K562 (cell line): Measurements from ENCODE around the gene VPS4B. TPM values are rescaled to one million over a fixed set of nuclear protein-coding genes. Genes with fewer than 3 reads are reported as not detected.

Source experiments
- BACH1 ChIP-seq: fragments of 200-800 bp; sonication (Bioruptor generic); IDR thresholded peaks from 2 replicates; pipeline ENCODE4 v1.6.1; 2016; ENCODE audit warnings: missing genetic modification characterization, missing compliant biosample characterization
- EP400 ChIP-seq: fragments of 450-650 bp; IDR thresholded peaks from 2 replicates; pipeline ENCODE4 v1.6.1; 2017; ENCODE audit warnings: antibody characterized with exemption, mild to moderate bottlenecking, moderate library complexity
- NFIC ChIP-seq: fragments of 450-650 bp; IDR thresholded peaks from 2 replicates; pipeline ENCODE4 v1.6.1; 2017; ENCODE audit warnings: mild to moderate bottlenecking, inconsistent platforms
- NR0B1 ChIP-seq: fragments of 450-650 bp; IDR thresholded peaks from one replicate; pipeline ENCODE4 v1.6.1; 2018; ENCODE audit warnings: mild to moderate bottlenecking, moderate library complexity; ENCODE audit not compliant: partially characterized antibody
- SMARCC2 ChIP-seq: fragments of 450-650 bp; IDR thresholded peaks from 2 replicates; pipeline ENCODE4 v1.6.1; 2017; ENCODE audit warnings: antibody characterized with exemption, moderate library complexity, mild to moderate bottlenecking, low read depth
- SPI1 ChIP-seq: IDR thresholded peaks from 2 replicates; pipeline ENCODE4 v1.6.1; 2011; ENCODE audit warnings: low read depth, low read length, control low read depth, borderline replicate concordance
- THRAP3 ChIP-seq: fragments of 450-650 bp; IDR thresholded peaks from 2 replicates; pipeline ENCODE4 v1.6.1; 2016; ENCODE audit warnings: mild to moderate bottlenecking, inconsistent platforms, borderline replicate concordance
- ZNF318 ChIP-seq, 2 experiments: fragments of 450-650 bp; IDR thresholded peaks; 2 replicates each; pipeline ENCODE4 v1.6.1; 2016; ENCODE audit warnings: mild to moderate bottlenecking in 2 of 2, borderline replicate concordance in 1 of 2, low read depth in 1 of 2, moderate library complexity in 1 of 2
- ZNF407 ChIP-seq: fragments of 450-650 bp; IDR thresholded peaks from 2 replicates; pipeline ENCODE4 v1.6.1; 2016; ENCODE audit warnings: low read depth
- ZZZ3 ChIP-seq: fragments of 450-650 bp; IDR thresholded peaks from 2 replicates; pipeline ENCODE4 v1.6.1; 2016; ENCODE audit warnings: antibody characterized with exemption, mild to moderate bottlenecking, moderate library complexity
- polyA plus RNA-seq, 8 experiments: library from polyadenylated mRNA; depleted of rRNA in 4 of 8; stranded (reverse) in 5 of 8; unstranded in 3 of 8; fragments of >200 nt; fragmentation: Nextera tagmentation in 2 of 8; fragmentation: Illumina TruSeq in 1 of 8; extraction: Ambion mirVana in 2 of 8; extraction: Trizol in 1 of 8; gene quantifications; 2 replicates each; pipeline versions ENCODE4 v1.2.1 to v1.2.3, GENCODE V29; 2011 to 2014; ENCODE audit warnings: inconsistent platforms in 1 of 8, missing spikeins in 1 of 8
- total RNA-seq, 7 experiments: library from RNA; depleted of rRNA in 6 of 7; stranded (reverse); fragments of >200 nt in 6 of 7; fragmentation: Illumina TruSeq in 2 of 7; extraction: Trizol in 2 of 7; gene quantifications; 2 replicates each; pipeline versions ENCODE4 v1.2.1 to v1.2.3, GENCODE V29; 2011 to 2021; ENCODE audit warnings: low replicate concordance in 1 of 7

Gene VPS4B
- total and polyA plus RNA-seq, 9 of the 15 experiments (the other 6 are each of a cell fraction or from before 2014, with no cell fraction given), result 7.3 to 16.4 (median 10.4) TPM

GRCh38 chr18:63363951-63364350, 58.3 kb downstream of the VPS4B start (continued):
- TF ChIP-seq ZNF318 (IDR thresholded peaks at IDR 0.05; ENCODE audit: borderline replicate concordance in 1 of 2, low read depth in 1 of 2), result no peak
- TF ChIP-seq SPI1, result no peak
- no peak for TF ChIP-seq EP400
- no peak for TF ChIP-seq NFIC
- no peak for TF ChIP-seq SMARCC2
- no peak for TF ChIP-seq BACH1 (tag)
- no peak for TF ChIP-seq NR0B1
- no peak for TF ChIP-seq ZNF407
- TF ChIP-seq ZZZ3, result no peak
- no peak for TF ChIP-seq THRAP3
